GM19324 (cell line): ENCODE measurements around the gene GADD45A.
"Not testable (repeated sequence)": the region's sequence is repeated elsewhere in the genome, so short reads cannot be mapped to it uniquely, and the experiment has no call there.

ENCODE experiments used
- ATAC-seq: cut with Tn5 transposase; IDR thresholded peaks from one replicate; pipeline ENCODE4 v1.9.1; 2021; ENCODE audit warnings: mild to moderate bottlenecking, moderate library complexity; ENCODE audit not compliant: unreplicated experiment, low FRiP score

The GADD45A gene

GRCh38 chr1:67717876-67718275 lies 32.9 kb downstream of the GADD45A start:
- ATAC-seq: no peak

DNA sequence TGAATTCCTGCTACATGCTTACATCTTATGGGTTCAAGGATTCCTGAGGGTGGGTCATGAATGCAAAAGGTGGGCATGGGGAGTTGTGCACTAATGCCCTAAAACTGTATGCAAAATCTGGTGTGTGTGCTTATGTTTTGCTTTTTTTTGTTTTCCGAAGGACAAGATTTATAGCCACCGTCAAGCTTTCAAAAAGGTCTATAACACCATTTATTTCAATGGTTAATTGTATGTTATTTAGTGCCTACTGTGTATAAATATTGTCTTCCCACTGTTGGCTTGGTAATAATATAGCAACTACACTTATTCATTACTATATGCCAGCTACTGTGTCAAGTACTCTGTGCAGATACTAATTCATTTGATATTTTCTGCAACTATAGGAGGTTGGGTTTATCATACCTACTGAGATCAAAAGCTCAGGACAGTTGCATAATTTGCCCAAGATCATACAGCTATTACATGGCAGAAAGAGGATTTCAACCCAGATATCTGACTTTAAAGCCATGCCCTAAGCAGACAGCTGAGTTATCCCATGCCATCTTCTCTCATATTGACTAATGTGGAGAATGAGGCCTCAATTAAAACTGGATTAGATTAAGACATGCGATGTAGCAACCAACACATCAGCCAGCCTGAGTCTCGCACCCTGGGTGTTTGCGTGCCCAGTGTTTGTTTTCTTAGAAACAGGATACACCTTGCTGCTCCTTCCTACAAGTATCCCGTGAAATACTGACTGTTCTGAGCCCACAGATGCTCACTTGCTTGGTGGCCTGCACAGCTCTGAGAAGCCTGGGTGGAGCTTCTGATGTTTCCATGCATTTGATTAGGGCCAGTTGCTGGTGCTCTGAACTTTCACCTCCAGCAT lies 34.6 kb downstream of the GADD45A start:
- no peak for ATAC-seq

- ATAC-seq: no peak
Measured at GRCh38 chr1:67721112-67721511, 36.1 kb downstream of the GADD45A start.

DNA sequence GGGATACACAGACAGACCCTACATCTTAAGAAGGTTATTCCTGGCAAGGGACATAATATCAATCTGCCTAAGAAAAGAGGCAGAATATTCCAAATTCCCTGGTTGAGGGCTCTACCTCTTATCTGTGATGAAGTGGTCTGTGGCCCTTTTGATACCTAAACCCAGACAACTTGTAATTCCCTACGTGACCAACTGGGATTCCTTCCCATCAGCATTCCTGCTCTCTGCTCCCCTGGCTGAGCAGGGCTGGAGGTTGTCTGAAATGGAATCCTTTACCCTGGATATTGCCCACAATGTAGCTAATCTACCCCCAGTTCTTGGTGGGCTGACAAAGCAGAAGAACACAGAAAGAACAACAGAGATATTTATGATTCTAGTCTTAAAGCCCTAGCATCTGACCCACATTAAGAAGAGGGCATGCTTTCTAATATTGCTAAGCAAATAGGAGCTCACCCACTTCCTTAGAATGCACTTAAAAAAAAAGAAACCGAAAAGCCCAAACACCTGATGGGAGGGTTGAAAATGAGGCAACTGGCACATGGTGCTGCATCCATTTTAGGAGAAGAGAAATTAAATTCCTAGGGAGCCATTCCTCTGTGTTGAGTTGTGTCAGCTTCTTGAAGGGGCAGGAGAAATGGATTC lies 36.8 kb downstream of the GADD45A start:
- ATAC-seq: peak; percentile 49

GRCh38 chr1:67722292-67722944 lies 37.4 kb downstream of the GADD45A start:
- ATAC-seq: peak; percentile 8

- ATAC-seq: no peak
Measured at GRCh38 chr1:67723126-67723525, 38.1 kb downstream of the GADD45A start.

DNA sequence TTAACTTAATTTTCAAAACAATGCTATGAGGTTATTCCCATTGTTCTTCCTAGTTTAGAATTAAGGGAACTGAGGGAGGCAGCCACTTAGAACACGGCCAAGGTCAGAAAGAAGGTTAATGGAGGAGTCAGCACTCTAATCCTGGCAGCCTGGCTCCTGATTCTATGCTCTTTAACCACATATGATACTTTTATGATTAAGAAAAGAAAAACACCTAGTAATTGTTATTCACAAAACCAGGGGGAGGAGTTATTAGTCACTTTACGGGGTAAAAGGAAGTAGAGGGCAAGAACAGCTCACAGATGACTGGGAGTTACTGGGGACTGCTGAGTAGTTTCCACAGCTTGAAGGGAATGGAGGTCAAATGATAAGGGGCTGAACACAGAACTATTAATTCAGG lies 38.6 kb downstream of the GADD45A start:
- ATAC-seq: no peak

GRCh38 chr1:67724928-67725560 lies 40.0 kb downstream of the GADD45A start:
- ATAC-seq: no peak

GRCh38 chr1:67726224-67726623 lies 41.2 kb downstream of the GADD45A start:
- no peak for ATAC-seq

DNA sequence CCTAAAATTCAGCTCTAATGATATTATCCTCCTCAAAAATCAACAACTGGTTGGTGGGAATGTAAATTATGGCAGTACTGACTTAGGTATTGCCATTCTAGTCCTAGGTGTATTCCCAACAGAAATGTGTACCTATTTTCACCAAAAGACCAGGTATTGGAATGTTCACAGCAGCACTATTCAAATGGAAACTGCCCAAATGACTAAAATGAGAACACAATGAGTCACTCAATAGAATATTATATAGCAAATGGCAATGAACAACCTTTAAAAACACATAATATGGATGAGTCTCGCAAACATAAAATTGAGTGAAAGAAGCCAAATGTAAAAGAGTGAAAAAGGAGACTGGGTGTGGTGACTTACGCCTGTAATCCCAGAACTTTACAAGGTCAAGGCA lies 44.9 kb downstream of the GADD45A start:
- no peak for ATAC-seq

DNA sequence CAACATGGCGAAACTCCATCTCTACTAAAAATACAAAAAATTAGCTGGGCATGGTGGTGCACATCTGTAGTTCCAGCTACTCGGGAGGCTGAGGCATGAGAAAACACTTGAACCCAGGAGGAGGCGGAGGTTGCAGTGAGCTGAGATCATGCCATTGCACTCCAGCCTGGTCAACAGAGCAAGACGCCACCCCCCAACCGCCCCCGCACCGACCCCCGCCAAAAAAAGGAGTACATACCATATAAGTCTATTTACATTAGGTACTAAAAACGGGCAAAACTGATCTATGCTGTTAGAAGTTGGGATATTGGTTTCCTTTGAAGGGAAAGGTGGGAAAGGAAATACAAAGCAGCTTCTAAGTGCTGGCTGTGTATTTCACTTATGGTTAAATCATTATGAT lies 45.3 kb downstream of the GADD45A start:
- ATAC-seq: not testable (repeated sequence)

DNA sequence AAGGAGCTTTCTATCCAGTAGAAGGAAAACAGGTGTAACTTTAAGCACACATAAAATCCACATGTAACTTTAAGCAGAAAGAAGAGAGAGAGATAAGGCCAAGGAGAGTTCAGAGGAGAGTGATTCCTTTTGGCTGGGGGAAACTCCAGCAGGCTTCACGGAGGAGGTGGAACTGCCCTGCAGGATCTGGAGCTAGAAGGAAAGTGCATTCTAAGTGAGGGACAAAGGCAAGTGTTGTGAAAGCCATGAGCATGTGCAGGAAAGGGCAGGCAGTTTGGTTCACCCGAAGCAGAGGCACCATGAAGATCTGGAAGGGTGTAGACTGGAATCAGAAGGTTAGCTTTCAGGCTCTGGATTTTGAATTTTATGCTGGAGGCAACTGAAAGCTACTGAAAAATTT lies 46.3 kb downstream of the GADD45A start:
- no peak for ATAC-seq

DNA sequence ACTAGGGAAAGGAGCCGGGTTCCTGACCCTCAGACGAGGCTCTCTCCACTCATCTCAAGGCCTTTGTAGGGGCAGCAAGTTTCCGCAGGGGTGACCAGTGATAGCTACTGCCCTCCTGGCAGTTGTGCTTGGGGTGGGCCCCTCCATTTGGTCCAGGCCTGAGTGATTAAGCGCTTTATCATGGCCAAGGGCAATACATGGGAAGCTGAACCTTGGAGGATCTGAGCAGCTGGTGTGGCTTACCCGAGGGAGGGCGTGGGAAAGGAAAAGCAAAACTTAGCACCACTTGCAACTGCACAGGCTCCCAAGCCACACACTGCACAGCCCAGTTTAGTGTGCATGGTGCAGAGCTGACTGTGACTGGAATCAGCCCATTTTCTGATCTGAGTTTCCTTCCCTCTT lies 47.8 kb downstream of the GADD45A start:
- peak; percentile 28 for ATAC-seq

DNA sequence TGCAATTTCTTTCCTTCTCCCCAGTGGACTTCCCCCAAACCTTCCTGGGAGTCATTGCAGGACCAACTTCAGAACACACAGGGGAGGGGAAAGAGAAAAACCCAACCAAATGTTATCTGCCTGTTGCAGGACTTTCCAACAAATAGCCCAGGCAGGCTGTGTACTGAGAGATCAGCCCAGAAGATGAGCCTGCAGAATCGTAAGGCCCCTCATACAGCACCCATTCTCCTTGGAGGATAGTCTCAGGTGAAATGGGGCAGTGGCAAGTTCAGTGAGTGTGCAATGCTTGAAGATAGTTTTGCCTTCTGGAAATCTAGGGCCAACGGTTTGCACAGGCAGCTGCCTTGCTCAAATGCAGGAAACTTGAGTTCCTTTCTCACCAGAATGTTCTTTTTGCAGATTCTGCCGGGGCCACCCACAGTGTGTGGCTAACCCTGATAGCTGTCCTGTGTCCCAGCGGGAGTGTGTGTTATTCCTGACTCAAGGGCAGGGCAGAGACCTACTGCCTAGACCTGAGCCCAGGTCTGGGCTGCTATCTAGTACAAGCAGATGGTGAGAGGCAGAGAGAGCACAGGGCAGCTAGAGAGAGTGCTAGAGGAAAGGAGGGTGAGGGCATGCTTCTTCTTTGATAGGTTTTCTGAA lies 48.8 kb downstream of the GADD45A start:
- ATAC-seq: no peak

DNA sequence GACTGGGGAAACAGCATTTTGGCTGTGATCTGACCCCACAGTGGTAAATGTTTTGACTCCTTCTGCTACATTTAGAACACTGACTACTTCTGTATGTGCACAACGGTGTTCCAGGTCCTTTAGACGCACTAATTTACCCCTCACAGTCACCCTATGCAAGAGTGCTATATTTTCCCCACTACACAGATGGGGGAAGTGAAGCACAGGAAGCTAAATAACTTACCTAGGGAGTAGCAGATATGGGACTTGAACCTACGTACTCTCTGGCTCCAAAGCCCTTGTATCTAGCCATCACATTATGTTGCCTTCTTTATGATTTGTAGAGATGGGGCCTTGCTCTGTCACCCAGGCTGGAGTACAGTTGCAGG lies 49.3 kb downstream of the GADD45A start:
- ATAC-seq: no peak

- no peak for ATAC-seq
Measured at GRCh38 chr1:67735206-67735605, 50.2 kb downstream of the GADD45A start.

DNA sequence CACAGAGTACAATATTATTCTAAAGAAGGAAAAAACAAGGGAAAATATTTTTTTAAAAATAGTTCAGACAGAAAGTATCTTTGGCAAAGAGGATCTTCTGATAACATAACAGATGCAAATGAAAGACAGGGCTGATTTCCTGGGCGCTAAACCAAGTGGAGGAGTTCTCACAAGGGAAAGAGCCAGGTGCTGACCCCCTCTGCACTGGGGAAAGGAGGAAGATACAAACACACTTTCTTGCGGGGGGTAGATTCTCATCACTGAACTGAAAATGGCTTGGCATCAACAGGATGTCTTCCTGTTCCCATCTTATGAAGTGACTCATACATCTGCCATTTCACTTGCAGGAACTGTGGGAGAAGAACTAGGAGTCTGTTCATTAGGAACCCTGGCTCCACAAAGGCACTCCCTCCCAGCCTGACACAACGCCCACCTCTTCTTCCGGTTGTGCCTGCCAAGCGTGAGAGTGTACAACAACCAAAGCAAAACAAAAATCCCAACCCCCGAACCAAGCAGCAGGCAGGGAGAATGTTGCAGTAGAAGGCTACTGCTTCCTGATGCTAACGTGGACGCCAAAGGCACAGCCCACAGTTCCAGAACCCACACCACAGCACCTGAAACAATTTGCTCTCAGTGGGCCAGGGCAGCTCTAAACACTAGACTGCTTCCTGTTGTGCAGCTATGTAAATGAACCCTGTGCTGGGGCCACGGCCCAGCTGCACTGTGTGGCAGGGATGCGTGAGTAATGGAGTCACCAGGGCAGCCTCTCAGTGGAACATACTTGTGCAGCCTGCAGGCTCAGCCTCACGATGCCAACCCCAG lies 51.0 kb downstream of the GADD45A start:
- ATAC-seq: peak; percentile 99

- no peak for ATAC-seq
Measured at GRCh38 chr1:67736750-67737149, 51.7 kb downstream of the GADD45A start.

DNA sequence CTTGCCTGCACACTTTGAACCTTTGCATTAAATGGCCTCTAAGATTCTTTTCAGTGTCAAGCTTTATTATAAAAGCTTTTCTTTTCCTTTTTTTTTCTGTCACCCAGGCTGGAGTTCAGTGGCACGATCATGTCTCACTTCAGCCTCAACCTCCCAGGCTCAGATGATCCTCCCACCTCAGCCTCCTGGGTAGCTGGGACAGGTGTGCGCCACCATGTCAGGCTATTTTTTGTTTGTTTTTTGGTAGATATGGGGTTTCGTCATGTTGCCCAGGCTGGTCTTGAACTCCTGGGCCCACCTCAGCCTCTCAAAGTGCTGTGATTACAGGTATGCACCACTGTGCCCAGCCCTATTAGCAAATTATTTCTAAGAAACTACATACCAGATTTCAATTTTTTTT lies 52.9 kb downstream of the GADD45A start:
- ATAC-seq: no peak
